SK-N-MC (cell line): ENCODE data around the gene B3GALT4.

Experiments
- DNase-seq: peaks from one replicate; pipeline ENCODE4 v3.0.0-alpha.2; 2011; ENCODE audit warnings: low read depth, low spot score
- H3K27ac ChIP-seq: fragments of 200-600 bp; sonication (generic); 2 replicates; pipeline ENCODE4 v1.5.1; 2016; ENCODE audit warnings: mixed run types
- H3K36me3 ChIP-seq: fragments of 200-600 bp; sonication (generic); 2 replicates; pipeline ENCODE4 v1.6.1; 2017; ENCODE audit warnings: antibody characterized with exemption, low read length, mixed read lengths; ENCODE audit not compliant: insufficient read depth
- H3K4me3 ChIP-seq: fragments of 200-600 bp; sonication (generic); 2 replicates; pipeline ENCODE4 v1.5.1; 2016
- H3K9ac ChIP-seq: fragments of 200-600 bp; sonication (generic); 2 replicates; pipeline ENCODE4 v1.8.0; 2017; ENCODE audit warnings: mixed run types, mixed read lengths; ENCODE audit not compliant: insufficient read length
- H3K9me3 ChIP-seq: fragments of 200-600 bp; sonication (generic); 2 replicates; pipeline ENCODE4 v1.6.1; 2017; ENCODE audit warnings: low read depth, mild to moderate bottlenecking, antibody characterized with exemption, low read length, moderate library complexity, mixed read lengths
- EZH2 ChIP-seq: fragments of 200-600 bp; sonication (generic); IDR thresholded peaks from one replicate; pipeline ENCODE4 v1.6.1; 2017; ENCODE audit warnings: antibody characterized with exemption
- FOXP2 ChIP-seq: optimal IDR thresholded peaks from 2 replicates; pipeline ENCODE3; 2011; ENCODE audit warnings: mild to moderate bottlenecking, moderate library complexity; ENCODE audit not compliant: insufficient read depth; ENCODE audit errors: extremely low read length, control extremely low read depth
- POLR2AphosphoS5 ChIP-seq: IDR thresholded peaks from 2 replicates; pipeline ENCODE4 v1.6.1; 2012; ENCODE audit warnings: mild to moderate bottlenecking, low read depth, low read length, borderline replicate concordance

B3GALT4 gene

DNA sequence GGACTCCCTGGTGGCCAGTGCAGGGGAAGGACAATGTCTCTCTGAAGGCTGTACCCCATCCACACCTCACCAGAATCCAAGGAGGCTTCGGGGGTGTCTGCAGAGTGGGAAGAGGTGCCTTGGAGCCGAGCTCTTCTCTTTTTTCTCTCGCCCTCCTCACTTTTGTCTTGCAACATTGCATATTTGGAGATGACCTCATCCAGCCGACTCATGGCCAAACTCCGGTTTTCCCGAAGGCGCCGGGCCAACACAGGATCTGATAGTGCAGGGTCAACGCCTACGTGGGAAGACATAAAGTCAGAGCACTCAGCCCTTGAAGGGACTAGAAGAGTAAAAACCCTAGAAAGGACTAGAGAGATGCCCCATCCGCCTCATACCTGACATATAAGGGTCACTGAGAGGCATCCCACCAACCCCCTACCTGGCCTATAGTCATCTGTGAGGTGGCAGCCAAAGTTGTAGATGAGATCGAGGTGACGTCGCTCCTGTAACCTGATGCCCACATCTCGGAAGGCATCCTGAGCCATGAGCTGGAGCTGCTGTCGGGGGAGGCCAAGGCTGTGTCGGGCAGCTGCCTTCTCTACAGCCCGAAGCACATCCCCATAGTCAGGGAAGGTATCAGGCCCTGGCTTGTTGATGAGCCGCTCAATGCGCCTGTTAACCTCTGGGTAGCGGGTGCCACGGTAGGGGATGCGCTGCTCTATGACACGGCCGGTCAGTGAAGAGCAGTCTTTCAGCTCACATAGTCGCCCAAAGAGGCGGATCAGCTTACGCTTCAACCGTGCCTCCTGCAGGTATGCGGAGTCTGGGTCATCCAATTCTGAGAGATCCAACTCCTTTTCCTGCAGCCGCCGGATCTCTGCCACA lies 43.6 kb downstream of the B3GALT4 start:
- TF ChIP-seq EZH2 (no peak), POLR2AphosphoS5 (no peak), FOXP2 (no peak)
- Histone ChIP-seq H3K36me3 (peaks cover 33% of the 10 kb centered on the region), H3K27ac (peak overlapping the region; percentile 42; the same call in 1 of the 2 replicates), H3K4me3 (peak overlapping the region; percentile 87; the same call in 1 of the 2 replicates), H3K9me3 (no peaks in the 10 kb centered on the region), H3K9ac (peak overlapping the region; percentile 97)
- no peak for DNase-seq

DNA sequence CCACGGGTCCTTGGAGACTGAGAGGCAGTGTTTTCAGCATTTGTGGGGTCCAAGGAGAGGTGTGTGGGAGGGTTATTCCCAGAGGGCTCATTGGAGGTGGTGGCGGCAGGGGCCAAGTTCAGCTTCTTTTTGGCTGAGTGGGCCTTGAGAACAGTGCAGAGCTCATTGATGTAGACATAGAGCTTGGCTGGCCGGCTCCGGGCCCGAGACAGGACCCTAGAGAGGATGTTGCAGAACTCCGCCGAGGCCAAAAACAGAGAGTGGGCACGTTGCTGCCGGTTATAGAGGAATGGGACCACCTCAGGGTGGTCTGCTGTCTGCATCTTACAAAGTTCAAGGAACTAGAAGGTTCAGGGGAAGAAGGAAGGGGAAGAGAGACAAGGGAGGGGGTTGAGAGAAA lies 44.3 kb downstream of the B3GALT4 start:
- Histone ChIP-seq H3K4me3 (peak overlapping the region; percentile 87), H3K9me3 (no peaks in the 10 kb centered on the region), H3K27ac (no peak overlapping the region), H3K9ac (peak overlapping the region; percentile 97), H3K36me3 (peaks cover 33% of the 10 kb centered on the region)
- DNase-seq = no peak
- TF ChIP-seq POLR2AphosphoS5 (no peak), FOXP2 (no peak), EZH2 (no peak)

DNA sequence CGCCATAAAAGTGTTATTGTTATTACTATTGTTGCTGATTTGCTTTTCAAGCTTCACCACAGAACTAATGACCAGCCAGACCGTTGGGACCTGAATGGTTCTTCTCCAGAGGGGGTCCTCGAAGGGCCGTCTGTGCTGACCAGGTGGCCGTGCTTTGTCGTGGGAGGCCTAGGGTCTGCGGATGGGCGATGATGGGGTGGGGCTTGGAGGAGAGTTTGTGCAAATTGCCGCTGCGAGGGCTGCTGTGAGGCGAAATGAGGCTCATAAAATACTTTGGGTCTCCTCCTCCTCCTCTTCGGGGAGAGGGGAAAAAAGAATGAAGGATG lies 46.7 kb downstream of the B3GALT4 start:
- DNase-seq = no peak
- Histone ChIP-seq H3K9ac (peak overlapping the region; percentile 97), H3K27ac (peak overlapping the region; percentile 78; the same call in 1 of the 2 replicates)

DNA sequence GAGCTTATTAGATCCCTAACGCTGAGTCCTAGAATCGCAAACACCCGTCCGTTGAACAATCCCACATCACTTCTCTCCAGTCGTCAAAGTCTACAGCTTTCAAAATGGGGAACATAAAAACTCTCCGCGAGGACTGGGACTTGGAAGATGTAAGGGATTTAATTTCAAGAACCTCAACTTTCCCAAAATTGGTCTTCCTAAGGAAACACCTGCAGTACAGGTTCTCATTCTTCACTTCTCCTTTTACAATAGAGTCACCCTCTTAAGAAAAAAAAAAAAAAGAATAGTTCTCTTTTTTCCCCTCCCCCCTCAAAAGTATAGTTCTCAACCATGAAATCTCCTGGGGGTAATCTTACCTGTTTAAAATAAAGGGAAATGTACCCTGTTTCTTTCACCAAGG lies 47.2 kb downstream of the B3GALT4 start:
- no peaks in the 10 kb centered on the region for H3K9me3 ChIP-seq
- H3K4me3 ChIP-seq = peak overlapping the region; percentile 87
- no peak overlapping the region for H3K27ac ChIP-seq
- TF ChIP-seq POLR2AphosphoS5 = no peak
- TF ChIP-seq FOXP2 = no peak
- DNase-seq = no peak
- H3K9ac ChIP-seq = peak overlapping the region; percentile 97
- peaks cover 23% of the 10 kb centered on the region for H3K36me3 ChIP-seq

More for the DNA sequence above, 46.7 kb downstream of the B3GALT4 start:
- TF ChIP-seq EZH2 = no peak
- no peak for TF ChIP-seq FOXP2
- TF ChIP-seq POLR2AphosphoS5 = no peak
- Histone ChIP-seq H3K4me3 (peak overlapping the region; percentile 87), H3K36me3 (peaks cover 29% of the 10 kb centered on the region), H3K9me3 (no peaks in the 10 kb centered on the region)
